DOHH2 (cell line): Measurements from ENCODE around the gene CHPF2.

Source experiments
- H3F3A ChIP-seq: fragments of 200-600 bp; sonication (generic), shearing (Covaris generic); 2 replicates; pipeline ENCODE4 v1.6.0; 2016; ENCODE audit warnings: antibody characterized with exemption, mild to moderate bottlenecking; ENCODE audit not compliant: control insufficient read depth, insufficient read depth
- H3K27ac ChIP-seq: fragments of 200-600 bp; sonication (generic); 2 replicates; pipeline ENCODE4 v1.5.1; 2014; ENCODE audit warnings: low read depth, mild to moderate bottlenecking, low read length, moderate library complexity
- H3K27me3 ChIP-seq: fragments of 200-600 bp; sonication (generic); 2 replicates; pipeline ENCODE4 v1.6.1; 2014; ENCODE audit warnings: mild to moderate bottlenecking, low read length, mixed read lengths; ENCODE audit not compliant: control insufficient read depth
- H3K36me3 ChIP-seq: fragments of 200-600 bp; sonication (generic); 2 replicates; pipeline ENCODE4 v1.6.1; 2014; ENCODE audit warnings: mild to moderate bottlenecking, low read length, moderate library complexity, mixed read lengths; ENCODE audit not compliant: control insufficient read depth
- H3K4me1 ChIP-seq: fragments of 200-600 bp; sonication (generic); 2 replicates; pipeline ENCODE4 v1.6.1; 2014; ENCODE audit warnings: mild to moderate bottlenecking, low read length, mixed read lengths; ENCODE audit not compliant: control insufficient read depth
- H3K4me2 ChIP-seq: fragments of 200-600 bp; sonication (generic); 2 replicates; pipeline ENCODE4 v1.6.0; 2014; ENCODE audit warnings: mild to moderate bottlenecking, low read length, moderate library complexity
- H3K4me3 ChIP-seq: fragments of 200-600 bp; sonication (generic); 2 replicates; pipeline ENCODE4 v1.5.1; 2014; ENCODE audit warnings: mild to moderate bottlenecking, low read length, mixed read lengths
- H3K79me2 ChIP-seq: fragments of 200-600 bp; sonication (generic); 2 replicates; pipeline ENCODE4 v1.6.1; 2014; ENCODE audit warnings: mild to moderate bottlenecking, low read length, mixed read lengths; ENCODE audit not compliant: control insufficient read depth
- H3K9me2 ChIP-seq: fragments of 200-600 bp; sonication (generic); replicated peaks from 2 replicates; pipeline ENCODE4 v1.6.1; 2014; ENCODE audit warnings: mild to moderate bottlenecking, low read length, mixed read lengths; ENCODE audit not compliant: control insufficient read depth
- H3K9me3 ChIP-seq: fragments of 200-600 bp; sonication (generic); 2 replicates; pipeline ENCODE4 v1.6.1; 2014; ENCODE audit warnings: antibody characterized with exemption, low read length, mixed read lengths; ENCODE audit not compliant: control insufficient read depth, insufficient read depth
- H4K20me1 ChIP-seq: fragments of 200-600 bp; sonication (generic); 2 replicates; pipeline ENCODE4 v1.6.0; 2014; ENCODE audit warnings: low read depth, mild to moderate bottlenecking, antibody characterized with exemption, low read length, moderate library complexity; ENCODE audit not compliant: control insufficient read depth, insufficient read depth
- CTCF ChIP-seq: fragments of 200-600 bp; sonication (generic); IDR thresholded peaks from one replicate; pipeline ENCODE4 v1.5.1; 2014; ENCODE audit warnings: antibody characterized with exemption, mild to moderate bottlenecking, low read depth, low read length; ENCODE audit not compliant: poor library complexity, severe bottlenecking
- EZH2phosphoT487 ChIP-seq: fragments of 200-600 bp; sonication (generic); IDR thresholded peaks from 2 replicates; pipeline ENCODE4 v1.6.1; 2017; ENCODE audit warnings: borderline replicate concordance, mild to moderate bottlenecking, antibody characterized with exemption, low read length, moderate library complexity, mixed read lengths

The CHPF2 gene

GRCh38 chr7:151254316-151254715, 22.0 kb downstream of the CHPF2 start:
- Histone ChIP-seq H3K27me3 (peaks cover 60% of the 10 kb centered on the region), H3K4me3 (no peak overlapping the region), H3K27ac (no peak overlapping the region), H3K4me2 (no peak overlapping the region), H3K79me2 (no peaks in the 10 kb centered on the region), H3K4me1 (peaks cover 7% of the 10 kb centered on the region), H3K9me2 (no peaks in the 10 kb centered on the region), H3K36me3 (no peaks in the 10 kb centered on the region), H4K20me1 (no peaks in the 10 kb centered on the region), H3K9me3 (no peaks in the 10 kb centered on the region), H3F3A (no peaks in the 10 kb centered on the region)
- TF ChIP-seq CTCF (no peak), EZH2phosphoT487 (no peak)

GRCh38 chr7:151254851-151255250, 22.6 kb downstream of the CHPF2 start:
- no peaks in the 10 kb centered on the region for H4K20me1 ChIP-seq
- H3K27me3 ChIP-seq = peaks cover 55% of the 10 kb centered on the region
- no peak overlapping the region for H3K4me2 ChIP-seq
- peaks cover 5% of the 10 kb centered on the region; the same call in 1 of the 2 replicates for H3K4me1 ChIP-seq
- no peak overlapping the region for H3K4me3 ChIP-seq
- H3K9me3 ChIP-seq = no peaks in the 10 kb centered on the region
- no peaks in the 10 kb centered on the region for H3F3A ChIP-seq
- H3K27ac ChIP-seq = no peak overlapping the region
- no peaks in the 10 kb centered on the region for H3K79me2 ChIP-seq
- no peak for TF ChIP-seq CTCF
- no peak for TF ChIP-seq EZH2phosphoT487
- H3K36me3 ChIP-seq = no peaks in the 10 kb centered on the region
- H3K9me2 ChIP-seq = no peaks in the 10 kb centered on the region

GRCh38 chr7:151255390-151255789, 23.1 kb downstream of the CHPF2 start:
- Histone ChIP-seq H3K36me3 (no peaks in the 10 kb centered on the region), H3K9me2 (no peaks in the 10 kb centered on the region), H3K9me3 (no peaks in the 10 kb centered on the region), H3K4me1 (peaks cover 5% of the 10 kb centered on the region; the same call in 1 of the 2 replicates), H3K27ac (no peak overlapping the region), H3K27me3 (peaks cover 55% of the 10 kb centered on the region), H3K79me2 (no peaks in the 10 kb centered on the region), H4K20me1 (0 out of 2 replicates have a peak, but pooled peaks cover 2% of the 10 kb centered on the region), H3F3A (no peaks in the 10 kb centered on the region), H3K4me2 (no peak overlapping the region), H3K4me3 (no peak overlapping the region)
- TF ChIP-seq EZH2phosphoT487 = no peak
- no peak for TF ChIP-seq CTCF
